ENCODE results near the gene KLF17. TPM values are rescaled to one million over a fixed set of nuclear protein-coding genes. Genes with fewer than 3 reads are reported as not detected.

The KLF17 gene
- total and polyA plus RNA-seq, 2 experiments from 2014 or later = not detected

DNA sequence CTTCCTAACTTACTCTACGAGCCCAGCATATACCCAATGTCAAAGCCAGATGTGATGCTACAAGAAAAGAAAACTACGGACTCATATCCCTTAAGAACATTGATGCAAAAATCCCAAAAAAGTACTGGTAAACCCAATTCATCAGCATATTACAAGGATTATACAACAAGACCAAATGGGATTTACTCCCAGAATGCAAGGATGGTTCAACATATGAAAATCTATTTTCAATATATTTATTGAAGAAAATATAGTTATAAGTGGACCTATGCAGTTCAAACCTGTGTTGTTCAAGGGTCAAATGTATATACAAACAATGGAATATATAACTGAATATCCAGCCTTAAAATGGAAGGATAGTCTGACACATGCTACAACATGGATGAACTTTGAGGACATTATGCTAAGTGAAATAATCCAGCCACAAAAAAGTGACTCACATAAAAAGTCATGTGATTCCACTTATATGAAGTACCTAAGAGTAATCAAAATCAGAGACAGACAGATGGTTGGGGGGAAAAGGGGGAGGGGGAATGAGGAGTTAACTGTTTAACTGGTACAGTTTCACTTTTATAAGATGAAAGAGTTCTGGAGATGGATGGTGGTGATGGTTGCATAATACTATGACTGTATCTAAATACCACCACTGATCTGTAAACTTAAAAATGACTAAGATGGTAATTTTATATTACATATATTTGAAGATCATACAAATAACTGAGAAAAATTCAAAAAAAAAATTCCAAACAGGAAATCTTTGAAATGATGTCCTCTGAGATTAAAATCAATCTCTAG lies 26.5 kb downstream of the KLF17 start:
- Histone ChIP-seq H4K20me1 (replicated peaks; ENCODE audit: insufficient read depth) (no peaks in the 10 kb centered on the region), H3K4me2 (no peak overlapping the region)

More for the DNA sequence above, 26.5 kb downstream of the KLF17 start:
- Histone ChIP-seq H2AFZ (no peak overlapping the region), H3K4me3 (no peak overlapping the region), H3F3A (replicated peaks; ENCODE audit: low read depth) (no peaks in the 10 kb centered on the region), H3K27ac (ENCODE audit: low read depth) (no peak overlapping the region), H3K4me1 (ENCODE audit: insufficient read depth) (no peaks in the 10 kb centered on the region; the same call in 1 of the 2 replicates), H3K36me3 (ENCODE audit: insufficient read depth) (no peaks in the 10 kb centered on the region), H3K79me2 (replicated peaks; ENCODE audit: insufficient read depth) (no peaks in the 10 kb centered on the region), H3K27me3 (ENCODE audit: insufficient read depth) (no peaks in the 10 kb centered on the region), H3K9me2 (ENCODE audit: insufficient read depth) (peaks cover 12% of the 10 kb centered on the region; the same call in 1 of the 2 replicates)
- Mint-ChIP-seq H3K9me3 (peaks cover 20% of the 10 kb centered on the region), H3K4me3 (no peak overlapping the region), H3K36me3 (ENCODE audit: low read depth) (peaks cover 3% of the 10 kb centered on the region; the same call in 2 of the 3 replicates), H3K4me1 (0 out of 3 replicates have a peak, but pooled peaks cover 2% of the 10 kb centered on the region), H3K27me3 (ENCODE audit: insufficient read depth, low read depth, poor library complexity) (peaks cover 1% of the 10 kb centered on the region), H3K27ac (no peak overlapping the region)
- no peak for TF ChIP-seq EZH2phosphoT487 (IDR thresholded peaks at IDR 0.05; ENCODE audit: unreplicated experiment)
- TF ChIP-seq ZNF114 (CRISPR knock-in tag; IDR thresholded peaks at IDR 0.05) = no peak
- TF ChIP-seq, protein P1, sequence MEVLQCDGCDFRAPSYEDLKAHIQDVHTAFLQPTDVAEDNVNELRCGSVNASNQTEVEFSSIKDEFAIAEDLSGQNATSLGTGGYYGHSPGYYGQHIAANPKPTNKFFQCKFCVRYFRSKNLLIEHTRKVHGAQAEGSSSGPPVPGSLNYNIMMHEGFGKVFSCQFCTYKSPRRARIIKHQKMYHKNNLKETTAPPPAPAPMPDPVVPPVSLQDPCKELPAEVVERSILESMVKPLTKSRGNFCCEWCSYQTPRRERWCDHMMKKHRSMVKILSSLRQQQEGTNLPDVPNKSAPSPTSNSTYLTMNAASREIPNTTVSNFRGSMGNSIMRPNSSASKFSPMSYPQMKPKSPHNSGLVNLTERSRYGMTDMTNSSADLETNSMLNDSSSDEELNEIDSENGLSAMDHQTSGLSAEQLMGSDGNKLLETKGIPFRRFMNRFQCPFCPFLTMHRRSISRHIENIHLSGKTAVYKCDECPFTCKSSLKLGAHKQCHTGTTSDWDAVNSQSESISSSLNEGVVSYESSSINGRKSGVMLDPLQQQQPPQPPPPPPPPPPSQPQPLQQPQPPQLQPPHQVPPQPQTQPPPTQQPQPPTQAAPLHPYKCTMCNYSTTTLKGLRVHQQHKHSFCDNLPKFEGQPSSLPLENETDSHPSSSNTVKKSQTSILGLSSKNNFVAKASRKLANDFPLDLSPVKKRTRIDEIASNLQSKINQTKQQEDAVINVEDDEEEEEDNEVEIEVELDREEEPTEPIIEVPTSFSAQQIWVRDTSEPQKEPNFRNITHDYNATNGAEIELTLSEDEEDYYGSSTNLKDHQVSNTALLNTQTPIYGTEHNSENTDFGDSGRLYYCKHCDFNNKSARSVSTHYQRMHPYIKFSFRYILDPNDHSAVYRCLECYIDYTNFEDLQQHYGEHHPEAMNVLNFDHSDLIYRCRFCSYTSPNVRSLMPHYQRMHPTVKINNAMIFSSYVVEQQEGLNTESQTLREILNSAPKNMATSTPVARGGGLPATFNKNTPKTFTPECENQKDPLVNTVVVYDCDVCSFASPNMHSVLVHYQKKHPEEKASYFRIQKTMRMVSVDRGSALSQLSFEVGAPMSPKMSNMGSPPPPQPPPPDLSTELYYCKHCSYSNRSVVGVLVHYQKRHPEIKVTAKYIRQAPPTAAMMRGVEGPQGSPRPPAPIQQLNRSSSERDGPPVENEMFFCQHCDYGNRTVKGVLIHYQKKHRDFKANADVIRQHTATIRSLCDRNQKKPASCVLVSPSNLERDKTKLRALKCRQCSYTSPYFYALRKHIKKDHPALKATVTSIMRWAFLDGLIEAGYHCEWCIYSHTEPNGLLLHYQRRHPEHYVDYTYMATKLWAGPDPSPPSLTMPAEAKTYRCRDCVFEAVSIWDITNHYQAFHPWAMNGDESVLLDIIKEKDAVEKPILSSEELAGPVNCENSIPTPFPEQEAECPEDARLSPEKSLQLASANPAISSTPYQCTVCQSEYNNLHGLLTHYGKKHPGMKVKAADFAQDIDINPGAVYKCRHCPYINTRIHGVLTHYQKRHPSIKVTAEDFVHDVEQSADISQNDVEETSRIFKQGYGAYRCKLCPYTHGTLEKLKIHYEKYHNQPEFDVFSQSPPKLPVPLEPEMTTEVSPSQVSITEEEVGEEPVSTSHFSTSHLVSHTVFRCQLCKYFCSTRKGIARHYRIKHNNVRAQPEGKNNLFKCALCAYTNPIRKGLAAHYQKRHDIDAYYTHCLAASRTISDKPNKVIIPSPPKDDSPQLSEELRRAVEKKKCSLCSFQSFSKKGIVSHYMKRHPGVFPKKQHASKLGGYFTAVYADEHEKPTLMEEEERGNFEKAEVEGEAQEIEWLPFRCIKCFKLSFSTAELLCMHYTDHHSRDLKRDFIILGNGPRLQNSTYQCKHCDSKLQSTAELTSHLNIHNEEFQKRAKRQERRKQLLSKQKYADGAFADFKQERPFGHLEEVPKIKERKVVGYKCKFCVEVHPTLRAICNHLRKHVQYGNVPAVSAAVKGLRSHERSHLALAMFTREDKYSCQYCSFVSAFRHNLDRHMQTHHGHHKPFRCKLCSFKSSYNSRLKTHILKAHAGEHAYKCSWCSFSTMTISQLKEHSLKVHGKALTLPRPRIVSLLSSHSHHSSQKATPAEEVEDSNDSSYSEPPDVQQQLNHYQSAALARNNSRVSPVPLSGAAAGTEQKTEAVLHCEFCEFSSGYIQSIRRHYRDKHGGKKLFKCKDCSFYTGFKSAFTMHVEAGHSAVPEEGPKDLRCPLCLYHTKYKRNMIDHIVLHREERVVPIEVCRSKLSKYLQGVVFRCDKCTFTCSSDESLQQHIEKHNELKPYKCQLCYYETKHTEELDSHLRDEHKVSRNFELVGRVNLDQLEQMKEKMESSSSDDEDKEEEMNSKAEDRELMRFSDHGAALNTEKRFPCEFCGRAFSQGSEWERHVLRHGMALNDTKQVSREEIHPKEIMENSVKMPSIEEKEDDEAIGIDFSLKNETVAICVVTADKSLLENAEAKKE (CRISPR knock-in tag; IDR thresholded peaks at IDR 0.05) = no peak
- TF ChIP-seq POLR2AphosphoS5 (IDR thresholded peaks at IDR 0.05; ENCODE audit: low read depth) = no peak
- TF ChIP-seq JUNB (IDR thresholded peaks at IDR 0.05; ENCODE audit: unreplicated experiment) = no peak
- no peak for TF ChIP-seq CTCF (conservative IDR thresholded peaks at IDR 0.05; ENCODE audit: low read depth in 2 of 2)
- no peak for TF ChIP-seq CREB1 (CRISPR knock-in tag; IDR thresholded peaks at IDR 0.05; ENCODE audit: low read depth)
- DNase-seq (ENCODE audit: low spot score) (no peak), ATAC-seq (no peak)

Measured in GM23338 (cell line).